WTC11 (cell line): ENCODE measurements around the gene PLD5.

Source experiments
- ATF1 ChIP-seq: sonication (generic); formaldehyde crosslinking; IDR thresholded peaks from 2 replicates; pipeline ENCODE4 v1.8.1; 2023; ENCODE audit warnings: mild to moderate bottlenecking, moderate library complexity, missing genetic modification reagents
- NR1H2 ChIP-seq: sonication (generic); formaldehyde crosslinking; IDR thresholded peaks from 2 replicates; pipeline ENCODE4 v1.9.0; 2021; ENCODE audit warnings: mild to moderate bottlenecking, moderate library complexity, missing genetic modification reagents
- TEAD1 ChIP-seq: sonication (generic); formaldehyde crosslinking; IDR thresholded peaks from 2 replicates; pipeline ENCODE4 v1.8.0; 2022; ENCODE audit warnings: mild to moderate bottlenecking, missing genetic modification reagents
- ZNF138 ChIP-seq: sonication (generic); formaldehyde crosslinking; conservative IDR thresholded peaks from 2 replicates; pipeline ENCODE4 v1.8.1; 2022; ENCODE audit warnings: mild to moderate bottlenecking, moderate library complexity, missing genetic modification reagents
- TF ChIP-seq, protein P1 (sequence below): fragments of 200-600 bp; IDR thresholded peaks from 2 replicates; pipeline ENCODE4 v1.8.0; 2022; ENCODE audit warnings: antibody characterized with exemption
- TF ChIP-seq, protein P2 (sequence below): sonication (generic); formaldehyde crosslinking; IDR thresholded peaks from 2 replicates; pipeline ENCODE4 v1.8.1; 2022; ENCODE audit warnings: low read depth, missing genetic modification reagents, borderline replicate concordance
- TF ChIP-seq, protein P3 (sequence below): sonication (generic); formaldehyde crosslinking; IDR thresholded peaks from 2 replicates; pipeline ENCODE4 v1.8.0; 2023; ENCODE audit warnings: missing genetic modification reagents

DNA sequence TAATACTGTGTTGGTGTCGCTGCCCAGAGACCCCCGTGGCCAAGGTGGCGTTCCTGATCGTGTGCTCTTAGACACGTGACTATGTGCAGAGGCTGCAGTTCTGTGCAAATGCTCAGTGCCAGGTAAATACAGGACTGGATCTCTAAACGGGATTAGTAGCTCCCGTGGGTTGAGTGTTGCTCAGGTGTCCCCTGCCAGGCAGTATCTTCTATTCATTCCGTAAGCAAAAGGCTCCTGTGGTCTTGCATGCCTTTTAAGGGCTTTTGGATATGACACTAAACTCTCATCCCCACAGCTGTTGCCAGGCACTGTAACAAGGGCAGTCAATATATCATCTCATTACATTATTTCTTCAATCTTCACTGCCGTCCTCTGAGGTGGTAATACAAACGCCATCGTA, 431.4 kb downstream of the PLD5 start:
- TF ChIP-seq ATF1 (CRISPR knock-in tag) (no peak), NR1H2 (no peak), ZNF138 (CRISPR knock-in tag) (no peak), TEAD1 (CRISPR knock-in tag) (no peak)
- TF ChIP-seq, protein P1, sequence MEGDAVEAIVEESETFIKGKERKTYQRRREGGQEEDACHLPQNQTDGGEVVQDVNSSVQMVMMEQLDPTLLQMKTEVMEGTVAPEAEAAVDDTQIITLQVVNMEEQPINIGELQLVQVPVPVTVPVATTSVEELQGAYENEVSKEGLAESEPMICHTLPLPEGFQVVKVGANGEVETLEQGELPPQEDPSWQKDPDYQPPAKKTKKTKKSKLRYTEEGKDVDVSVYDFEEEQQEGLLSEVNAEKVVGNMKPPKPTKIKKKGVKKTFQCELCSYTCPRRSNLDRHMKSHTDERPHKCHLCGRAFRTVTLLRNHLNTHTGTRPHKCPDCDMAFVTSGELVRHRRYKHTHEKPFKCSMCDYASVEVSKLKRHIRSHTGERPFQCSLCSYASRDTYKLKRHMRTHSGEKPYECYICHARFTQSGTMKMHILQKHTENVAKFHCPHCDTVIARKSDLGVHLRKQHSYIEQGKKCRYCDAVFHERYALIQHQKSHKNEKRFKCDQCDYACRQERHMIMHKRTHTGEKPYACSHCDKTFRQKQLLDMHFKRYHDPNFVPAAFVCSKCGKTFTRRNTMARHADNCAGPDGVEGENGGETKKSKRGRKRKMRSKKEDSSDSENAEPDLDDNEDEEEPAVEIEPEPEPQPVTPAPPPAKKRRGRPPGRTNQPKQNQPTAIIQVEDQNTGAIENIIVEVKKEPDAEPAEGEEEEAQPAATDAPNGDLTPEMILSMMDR: no peak
- TF ChIP-seq, protein P2, sequence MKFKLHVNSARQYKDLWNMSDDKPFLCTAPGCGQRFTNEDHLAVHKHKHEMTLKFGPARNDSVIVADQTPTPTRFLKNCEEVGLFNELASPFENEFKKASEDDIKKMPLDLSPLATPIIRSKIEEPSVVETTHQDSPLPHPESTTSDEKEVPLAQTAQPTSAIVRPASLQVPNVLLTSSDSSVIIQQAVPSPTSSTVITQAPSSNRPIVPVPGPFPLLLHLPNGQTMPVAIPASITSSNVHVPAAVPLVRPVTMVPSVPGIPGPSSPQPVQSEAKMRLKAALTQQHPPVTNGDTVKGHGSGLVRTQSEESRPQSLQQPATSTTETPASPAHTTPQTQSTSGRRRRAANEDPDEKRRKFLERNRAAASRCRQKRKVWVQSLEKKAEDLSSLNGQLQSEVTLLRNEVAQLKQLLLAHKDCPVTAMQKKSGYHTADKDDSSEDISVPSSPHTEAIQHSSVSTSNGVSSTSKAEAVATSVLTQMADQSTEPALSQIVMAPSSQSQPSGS (CRISPR knock-in tag): no peak
- TF ChIP-seq, protein P3, sequence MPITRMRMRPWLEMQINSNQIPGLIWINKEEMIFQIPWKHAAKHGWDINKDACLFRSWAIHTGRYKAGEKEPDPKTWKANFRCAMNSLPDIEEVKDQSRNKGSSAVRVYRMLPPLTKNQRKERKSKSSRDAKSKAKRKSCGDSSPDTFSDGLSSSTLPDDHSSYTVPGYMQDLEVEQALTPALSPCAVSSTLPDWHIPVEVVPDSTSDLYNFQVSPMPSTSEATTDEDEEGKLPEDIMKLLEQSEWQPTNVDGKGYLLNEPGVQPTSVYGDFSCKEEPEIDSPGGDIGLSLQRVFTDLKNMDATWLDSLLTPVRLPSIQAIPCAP (CRISPR knock-in tag): no peak
